SK-N-SH treated with all-trans-retinoic acid at 6 μM for 48 hours (cell line): ENCODE data around the gene SBK2.

Experiments
- ATAC-seq: fragments of 200-7000 bp; cut with Tn5 transposase; 3 replicates; pipeline ENCODE4 v1.9.1; 2020; ENCODE audit warnings: mild to moderate bottlenecking, moderate library complexity
- ARNTL ChIP-seq: fragments of 450-650 bp; formaldehyde crosslinking; IDR thresholded peaks from 2 replicates; pipeline ENCODE4 v1.5.0; 2020; ENCODE audit warnings: low read depth, mild to moderate bottlenecking, moderate library complexity, borderline replicate concordance
- CREB5 ChIP-seq: fragments of 250-450 bp; sonication (Bioruptor Pico); IDR thresholded peaks from 2 replicates; pipeline ENCODE4 v1.5.1; 2020; ENCODE audit warnings: low read depth, mild to moderate bottlenecking, moderate library complexity
- CSDC2 ChIP-seq: fragments of 250-450 bp; sonication (Bioruptor Pico); IDR thresholded peaks from 2 replicates; pipeline ENCODE4 v1.5.0; 2020; ENCODE audit warnings: mild to moderate bottlenecking, moderate library complexity
- GLIS3 ChIP-seq: fragments of 250-450 bp; sonication (Bioruptor Pico); IDR thresholded peaks from 2 replicates; pipeline ENCODE4 v1.5.0; 2020; ENCODE audit warnings: mild to moderate bottlenecking, moderate library complexity
- ISL1 ChIP-seq: fragments of 250-450 bp; sonication (Bioruptor Pico); IDR thresholded peaks from 2 replicates; pipeline ENCODE4 v2.1.2; 2022; ENCODE audit warnings: mild to moderate bottlenecking, moderate library complexity
- PATZ1 ChIP-seq: fragments of 250-450 bp; sonication (Bioruptor Pico); IDR thresholded peaks from 2 replicates; pipeline ENCODE4 v1.8.0; 2020; ENCODE audit warnings: mild to moderate bottlenecking, moderate library complexity, borderline replicate concordance
- POU6F1 ChIP-seq: fragments of 250-450 bp; sonication (Bioruptor Pico); IDR thresholded peaks from 2 replicates; pipeline ENCODE4 v1.8.0; 2021; ENCODE audit warnings: low read depth, mild to moderate bottlenecking, moderate library complexity, borderline replicate concordance
- RARB ChIP-seq: fragments of 250-450 bp; sonication (Bioruptor Pico); IDR thresholded peaks from 2 replicates; pipeline ENCODE4 v1.8.0; 2021; ENCODE audit warnings: mild to moderate bottlenecking, moderate library complexity
- TCF4 ChIP-seq: fragments of 250-450 bp; sonication (Bioruptor Pico); IDR thresholded peaks from 2 replicates; pipeline ENCODE4 v1.8.0; 2021; ENCODE audit warnings: mild to moderate bottlenecking, moderate library complexity, borderline replicate concordance
- TOX ChIP-seq: fragments of 250-450 bp; sonication (Bioruptor Pico); IDR thresholded peaks from 2 replicates; pipeline ENCODE4 v1.8.0; 2021; ENCODE audit warnings: mild to moderate bottlenecking, moderate library complexity, borderline replicate concordance
- TSHZ2 ChIP-seq: fragments of 250-450 bp; sonication (Bioruptor Pico); IDR thresholded peaks from 2 replicates; pipeline ENCODE4 v1.5.0; 2020; ENCODE audit warnings: mild to moderate bottlenecking, moderate library complexity
- ZC3H10 ChIP-seq: fragments of 250-450 bp; sonication (Bioruptor Pico); IDR thresholded peaks from 2 replicates; pipeline ENCODE4 v1.5.1; 2021; ENCODE audit warnings: mild to moderate bottlenecking, moderate library complexity
- ZFP3 ChIP-seq: fragments of 250-450 bp; sonication (Bioruptor Pico); IDR thresholded peaks from 2 replicates; pipeline ENCODE4 v1.5.0; 2020; ENCODE audit warnings: mild to moderate bottlenecking, moderate library complexity
- ZFP30 ChIP-seq: fragments of 450-650 bp; formaldehyde crosslinking; IDR thresholded peaks from 2 replicates; pipeline ENCODE4 v1.5.0; 2022; ENCODE audit warnings: mild to moderate bottlenecking, moderate library complexity
- ZNF565 ChIP-seq: fragments of 450-650 bp; formaldehyde crosslinking; conservative IDR thresholded peaks from 2 replicates; pipeline ENCODE4 v1.5.0; 2020; ENCODE audit warnings: low read depth, mild to moderate bottlenecking, moderate library complexity
- ZNF70 ChIP-seq: fragments of 450-650 bp; formaldehyde crosslinking; IDR thresholded peaks from 2 replicates; pipeline ENCODE4 v1.5.0; 2020; ENCODE audit warnings: mild to moderate bottlenecking, moderate library complexity
- TF ChIP-seq, protein P1 (sequence below): fragments of 250-450 bp; sonication (Bioruptor Pico); IDR thresholded peaks from 2 replicates; pipeline ENCODE4 v1.5.1; 2021; ENCODE audit warnings: mild to moderate bottlenecking, moderate library complexity

The SBK2 gene

GRCh38 chr19:55579766-55580621, 43.1 kb upstream of the SBK2 start (continued):
- TF ChIP-seq PATZ1 (CRISPR knock-in tag) (no peak), ZC3H10 (CRISPR knock-in tag) (no peak)

GRCh38 chr19:55578761-55579747, 42.1 kb upstream of the SBK2 start:
- TF ChIP-seq TCF4 (no peak), RARB (no peak), PATZ1 (CRISPR knock-in tag) (no peak), ZC3H10 (CRISPR knock-in tag) (no peak), ZNF565 (CRISPR knock-in tag) (no peak), TSHZ2 (CRISPR knock-in tag) (no peak), ZFP3 (no peak), ARNTL (CRISPR knock-in tag) (no peak), ZNF70 (CRISPR knock-in tag) (no peak), CSDC2 (CRISPR knock-in tag) (no peak), CREB5 (no peak), ZFP30 (CRISPR knock-in tag) (no peak), POU6F1 (CRISPR knock-in tag) (no peak), GLIS3 (CRISPR knock-in tag) (no peak), TOX (no peak), ISL1 (no peak)
- TF ChIP-seq, protein P1, sequence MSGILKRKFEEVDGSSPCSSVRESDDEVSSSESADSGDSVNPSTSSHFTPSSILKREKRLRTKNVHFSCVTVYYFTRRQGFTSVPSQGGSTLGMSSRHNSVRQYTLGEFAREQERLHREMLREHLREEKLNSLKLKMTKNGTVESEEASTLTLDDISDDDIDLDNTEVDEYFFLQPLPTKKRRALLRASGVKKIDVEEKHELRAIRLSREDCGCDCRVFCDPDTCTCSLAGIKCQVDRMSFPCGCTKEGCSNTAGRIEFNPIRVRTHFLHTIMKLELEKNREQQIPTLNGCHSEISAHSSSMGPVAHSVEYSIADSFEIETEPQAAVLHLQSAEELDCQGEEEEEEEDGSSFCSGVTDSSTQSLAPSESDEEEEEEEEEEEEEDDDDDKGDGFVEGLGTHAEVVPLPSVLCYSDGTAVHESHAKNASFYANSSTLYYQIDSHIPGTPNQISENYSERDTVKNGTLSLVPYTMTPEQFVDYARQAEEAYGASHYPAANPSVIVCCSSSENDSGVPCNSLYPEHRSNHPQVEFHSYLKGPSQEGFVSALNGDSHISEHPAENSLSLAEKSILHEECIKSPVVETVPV (CRISPR knock-in tag): no peak
- no peak for ATAC-seq
